Hepatocyte (in vitro differentiated cells): ENCODE results near the gene CCDC73. TPM values are rescaled to one million over a fixed set of nuclear protein-coding genes. Genes with fewer than 3 reads are reported as not detected.

Source experiments
- DNase-seq: peaks from one replicate; pipeline ENCODE4 v3.0.0-alpha.2; 2016; ENCODE audit warnings: low spot score
- H2AFZ ChIP-seq: fragments of 200-600 bp; sonication (generic); 2 replicates; pipeline ENCODE4 v1.6.0; 2016; ENCODE audit warnings: antibody characterized with exemption, mild to moderate bottlenecking
- H3K27ac ChIP-seq: fragments of 200-600 bp; sonication (generic); 2 replicates; pipeline ENCODE4 v1.5.1; 2016; ENCODE audit warnings: mild to moderate bottlenecking
- H3K27me3 ChIP-seq: fragments of 200-600 bp; sonication (generic); 2 replicates; pipeline ENCODE4 v1.6.1; 2016
- H3K36me3 ChIP-seq: fragments of 200-600 bp; sonication (generic); replicated peaks from 2 replicates; pipeline ENCODE4 v1.5.1; 2016; ENCODE audit warnings: low read depth; ENCODE audit not compliant: insufficient read depth
- H3K4me1 ChIP-seq: fragments of 200-600 bp; sonication (generic); 2 replicates; pipeline ENCODE4 v1.5.1; 2016; ENCODE audit warnings: mild to moderate bottlenecking, moderate library complexity; ENCODE audit not compliant: insufficient read depth
- H3K4me2 ChIP-seq: fragments of 200-600 bp; sonication (generic); 2 replicates; pipeline ENCODE4 v1.6.0; 2016
- H3K4me3 ChIP-seq: fragments of 200-600 bp; sonication (generic); 2 replicates; pipeline ENCODE4 v1.5.1; 2016; ENCODE audit warnings: mild to moderate bottlenecking
- H3K79me2 ChIP-seq: fragments of 200-600 bp; sonication (generic); 2 replicates; pipeline ENCODE4 v1.6.0; 2017; ENCODE audit warnings: mild to moderate bottlenecking
- H3K9me2 ChIP-seq: fragments of 200-600 bp; sonication (generic); replicated peaks from 2 replicates; pipeline ENCODE4 v1.6.0; 2017; ENCODE audit warnings: mild to moderate bottlenecking; ENCODE audit not compliant: insufficient read depth
- H3K9me3 ChIP-seq: fragments of 200-600 bp; sonication (generic); 2 replicates; pipeline ENCODE4 v1.5.1; 2016; ENCODE audit warnings: low read depth, mild to moderate bottlenecking
- H4K20me1 ChIP-seq: fragments of 200-600 bp; sonication (generic); 2 replicates; pipeline ENCODE4 v1.6.0; 2016; ENCODE audit warnings: mild to moderate bottlenecking; ENCODE audit not compliant: insufficient read depth, poor library complexity, severe bottlenecking
- EZH2 ChIP-seq: fragments of 200-600 bp; sonication (generic); IDR thresholded peaks from 2 replicates; pipeline ENCODE4 v1.6.1; 2016; ENCODE audit warnings: antibody characterized with exemption, mild to moderate bottlenecking, borderline replicate concordance
- EZH2phosphoT487 ChIP-seq: fragments of 200-600 bp; sonication (generic); IDR thresholded peaks from one replicate; pipeline ENCODE4 v1.6.1; 2018; ENCODE audit warnings: antibody characterized with exemption, mild to moderate bottlenecking, low read depth, moderate library complexity; ENCODE audit not compliant: unreplicated experiment, severe bottlenecking
- WGBS: methylation state at CpG from one replicate; pipeline ENCODE4 v1.1.6; 2016; ENCODE audit warnings: low lambda C conversion rate; ENCODE audit errors: missing lambda C conversion rate; 5-methylcytosine and 5-hydroxymethylcytosine counted together
- polyA plus RNA-seq: library from polyadenylated mRNA; unstranded; fragments of >200 nt; fragmentation: Nextera tagmentation; extraction: Ambion mirVana; gene quantifications from 2 replicates; pipeline ENCODE4 v1.2.1, GENCODE V29; 2016
- total RNA-seq: library from RNA; depleted of rRNA; stranded (reverse); fragments of >200 nt; gene quantifications from 2 replicates; pipeline ENCODE4 v1.2.3, GENCODE V29; 2014
- TF ChIP-seq, protein P1 (sequence below): fragments of 200-600 bp; sonication (generic); IDR thresholded peaks from 2 replicates; pipeline ENCODE4 v1.5.1; 2016; ENCODE audit warnings: antibody characterized with exemption, mild to moderate bottlenecking; ENCODE audit not compliant: poor library complexity

The CCDC73 gene
- total and polyA plus RNA-seq, 2 experiments from 2014 or later, result 0.03 TPM; not detected in 1

DNA sequence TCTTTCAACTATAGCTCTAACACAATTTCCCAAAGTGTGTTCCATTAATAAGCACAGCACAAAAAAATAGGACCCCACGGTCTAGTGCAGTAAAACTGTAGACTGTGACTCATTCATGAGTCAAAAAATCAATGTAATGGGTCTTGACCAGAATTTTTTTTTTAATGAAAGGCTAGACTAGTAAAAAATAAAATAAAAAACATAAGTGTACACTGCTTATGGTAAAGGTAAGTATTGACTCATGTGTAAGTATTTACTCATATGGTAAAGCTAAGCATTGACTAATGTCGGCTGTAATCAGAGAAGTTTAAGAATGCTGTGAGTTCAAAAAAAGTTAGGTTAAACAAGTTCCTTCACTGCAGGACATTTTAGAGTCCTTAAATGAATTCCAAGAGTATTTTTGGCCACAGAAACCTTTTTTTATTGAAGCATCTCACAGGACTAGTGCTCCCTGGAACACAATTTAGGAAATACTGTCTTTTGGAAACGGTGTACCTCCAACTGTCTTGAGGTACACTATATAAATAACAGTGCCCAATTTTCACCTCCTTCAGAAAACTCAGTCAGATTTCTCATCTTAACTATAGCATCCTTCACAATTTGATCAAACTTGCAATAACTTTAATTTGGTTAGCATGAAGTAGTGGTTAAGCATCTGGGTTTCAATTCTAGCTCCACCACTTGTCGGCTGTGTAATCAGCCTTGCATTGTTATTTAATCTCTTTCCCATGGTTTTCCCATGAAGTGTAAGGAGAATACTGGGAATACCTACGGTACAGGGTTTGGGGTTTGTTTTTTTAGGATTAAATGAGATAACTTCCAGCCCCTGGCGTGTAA, 2.1 kb downstream of the CCDC73 start:
- 38% methylated on average over 6 of the region's 6 CpGs for WGBS
- no peaks in the 10 kb centered on the region for H3K9me2 ChIP-seq
- H3K79me2 ChIP-seq, result no peaks in the 10 kb centered on the region
- H3K4me3 ChIP-seq, result no peak overlapping the region
- TF ChIP-seq EZH2phosphoT487 (no peak), EZH2 (no peak)
- TF ChIP-seq, protein P1, sequence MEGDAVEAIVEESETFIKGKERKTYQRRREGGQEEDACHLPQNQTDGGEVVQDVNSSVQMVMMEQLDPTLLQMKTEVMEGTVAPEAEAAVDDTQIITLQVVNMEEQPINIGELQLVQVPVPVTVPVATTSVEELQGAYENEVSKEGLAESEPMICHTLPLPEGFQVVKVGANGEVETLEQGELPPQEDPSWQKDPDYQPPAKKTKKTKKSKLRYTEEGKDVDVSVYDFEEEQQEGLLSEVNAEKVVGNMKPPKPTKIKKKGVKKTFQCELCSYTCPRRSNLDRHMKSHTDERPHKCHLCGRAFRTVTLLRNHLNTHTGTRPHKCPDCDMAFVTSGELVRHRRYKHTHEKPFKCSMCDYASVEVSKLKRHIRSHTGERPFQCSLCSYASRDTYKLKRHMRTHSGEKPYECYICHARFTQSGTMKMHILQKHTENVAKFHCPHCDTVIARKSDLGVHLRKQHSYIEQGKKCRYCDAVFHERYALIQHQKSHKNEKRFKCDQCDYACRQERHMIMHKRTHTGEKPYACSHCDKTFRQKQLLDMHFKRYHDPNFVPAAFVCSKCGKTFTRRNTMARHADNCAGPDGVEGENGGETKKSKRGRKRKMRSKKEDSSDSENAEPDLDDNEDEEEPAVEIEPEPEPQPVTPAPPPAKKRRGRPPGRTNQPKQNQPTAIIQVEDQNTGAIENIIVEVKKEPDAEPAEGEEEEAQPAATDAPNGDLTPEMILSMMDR, result no peak
- no peak overlapping the region for H2AFZ ChIP-seq
- H3K9me3 ChIP-seq, result no peaks in the 10 kb centered on the region
- no peaks in the 10 kb centered on the region for H4K20me1 ChIP-seq
- H3K27me3 ChIP-seq, result no peaks in the 10 kb centered on the region
- DNase-seq, result no peak
- H3K27ac ChIP-seq, result no peak overlapping the region
- peak overlapping the region; percentile 63 for H3K4me2 ChIP-seq
- H3K4me1 ChIP-seq, result no peaks in the 10 kb centered on the region
- no peaks in the 10 kb centered on the region for H3K36me3 ChIP-seq

DNA sequence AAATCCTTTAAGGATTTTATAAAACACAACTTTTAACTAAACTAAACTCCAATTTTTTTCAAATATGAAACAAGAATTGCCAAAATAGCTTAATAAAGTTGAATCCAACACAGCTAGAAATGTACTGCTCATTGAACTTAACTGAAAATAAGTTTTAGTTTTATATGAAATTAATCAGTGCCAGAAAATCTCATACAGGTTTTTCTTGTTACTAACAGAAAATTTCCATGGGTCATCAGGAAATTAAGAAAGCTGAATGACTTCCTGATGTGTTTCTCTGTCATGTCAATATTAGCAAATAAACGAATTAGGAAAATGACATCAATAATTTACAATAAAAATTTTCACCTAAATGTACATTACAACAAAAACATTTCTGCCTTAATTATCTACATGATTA, 3.5 kb downstream of the CCDC73 start:
- H3K9me2 ChIP-seq, result no peaks in the 10 kb centered on the region
- H3K27me3 ChIP-seq, result no peaks in the 10 kb centered on the region
- H3K79me2 ChIP-seq, result no peaks in the 10 kb centered on the region
- no peaks in the 10 kb centered on the region for H3K36me3 ChIP-seq
- no peak overlapping the region for H3K27ac ChIP-seq
- H3K4me3 ChIP-seq, result no peak overlapping the region
- no peaks in the 10 kb centered on the region for H3K4me1 ChIP-seq
- DNase-seq, result no peak
- no peak overlapping the region for H3K4me2 ChIP-seq
- no peaks in the 10 kb centered on the region for H4K20me1 ChIP-seq
- TF ChIP-seq, protein P1, result no peak
- TF ChIP-seq EZH2 (no peak), EZH2phosphoT487 (no peak)
- 74% methylated on average over 1 of the region's 1 CpG for WGBS
- H2AFZ ChIP-seq, result no peak overlapping the region
- no peaks in the 10 kb centered on the region for H3K9me3 ChIP-seq

DNA sequence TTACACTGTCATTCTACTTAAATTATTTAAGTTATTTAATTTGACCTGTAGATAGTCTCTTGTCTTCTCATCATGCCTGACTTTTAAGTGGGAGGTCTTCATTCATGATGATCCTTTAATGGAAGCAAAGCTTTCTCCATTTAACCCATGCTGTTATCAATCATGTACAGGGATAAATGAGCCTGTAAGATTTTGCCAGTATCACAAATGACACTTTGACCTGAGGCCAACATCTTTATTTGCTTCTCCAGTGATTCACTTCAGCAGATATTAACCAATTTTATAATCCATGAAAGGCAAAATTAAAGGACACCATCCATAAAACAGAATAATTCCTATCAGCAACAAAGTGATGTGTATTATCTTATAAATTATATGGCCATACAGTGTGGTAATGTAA, 7.7 kb downstream of the CCDC73 start:
- DNase-seq, result no peak
- Histone ChIP-seq H3K4me3 (no peak overlapping the region), H3K9me3 (no peaks in the 10 kb centered on the region), H4K20me1 (no peaks in the 10 kb centered on the region), H3K27me3 (no peaks in the 10 kb centered on the region), H3K4me1 (no peaks in the 10 kb centered on the region), H3K36me3 (no peaks in the 10 kb centered on the region), H3K79me2 (no peaks in the 10 kb centered on the region), H3K27ac (no peak overlapping the region), H3K9me2 (no peaks in the 10 kb centered on the region), H2AFZ (no peak overlapping the region), H3K4me2 (no peak overlapping the region)
- TF ChIP-seq, protein P1, result no peak
- no peak for TF ChIP-seq EZH2phosphoT487
- TF ChIP-seq EZH2, result no peak
